GM12874 (cell line): ENCODE measurements around the gene TPCN1.

Source experiments
- CTCF ChIP-seq: IDR thresholded peaks from 2 replicates; pipeline ENCODE4 v1.5.1; 2011; ENCODE audit warnings: low read depth, mild to moderate bottlenecking, control low read depth, low read length, moderate library complexity; ENCODE audit not compliant: insufficient read depth

The TPCN1 gene

GRCh38 chr12:113221181-113221996, at the start of gene TPCN1:
TSS of gene TPCN1 (plus strand) at chr12:113221464. CDS start at chr12:113226853, 5,389 bp downstream.
- TF ChIP-seq CTCF: no peak

GRCh38 chr12:113171543-113171942, 49.7 kb upstream of the TPCN1 start:
- TF ChIP-seq CTCF: no peak

- TF ChIP-seq CTCF: no peak
These were observed 49.1 kb upstream of the TPCN1 start for GRCh38 chr12:113172185-113172584.

- no peak for TF ChIP-seq CTCF
These were observed 48.1 kb upstream of the TPCN1 start for GRCh38 chr12:113173081-113173698.

- peak; percentile 98 for TF ChIP-seq CTCF
These were observed 46.5 kb upstream of the TPCN1 start for GRCh38 chr12:113174461-113175384.

GRCh38 chr12:113179023-113179422, 42.2 kb upstream of the TPCN1 start:
- TF ChIP-seq CTCF: no peak

- TF ChIP-seq CTCF: no peak
These were observed 40.9 kb upstream of the TPCN1 start for GRCh38 chr12:113180333-113180732.
